NOMO-1 (cell line): ENCODE results near the gene ZNF286A.
"Not testable (repeated sequence)": the region's sequence is repeated elsewhere in the genome, so short reads cannot be mapped to it uniquely, and the experiment has no call there.

Source experiments
- DNase-seq, 2 experiments: peaks; one replicate each; lab custom pipeline; 2025; ENCODE audit not compliant: unreplicated experiment in 2 of 2; lab: John Stamatoyannopoulos, UW

Gene ZNF286A

GRCh38 chr17:15768865-15769533 lies 69.4 kb downstream of the ZNF286A start:
- DNase-seq: not testable (repeated sequence)
